HEK293 (cell line): Measurements from ENCODE around the gene DERL2.
"Not testable (repeated sequence)": the region's sequence is repeated elsewhere in the genome, so short reads cannot be mapped to it uniquely, and the experiment has no call there.

ENCODE experiments used
- CTCF ChIA-PET: fragments of 350-600 bp; formaldehyde crosslinking; extraction: SDS; loops from one replicate; lab custom pipeline; 2021; ENCODE audit warnings: antibody characterized with exemption; lab: Yijun Ruan, JAX
- POLR2A ChIA-PET: fragments of 300-600 bp; formaldehyde crosslinking; extraction: SDS; loops from one replicate; lab custom pipeline; 2020; ENCODE audit warnings: antibody characterized with exemption, inconsistent platforms; lab: Yijun Ruan, JAX
- H3K27ac ChIP-seq: fragments of 200-500 bp; sonication (Bioruptor generic); 2 replicates; pipeline ENCODE4 v1.5.1; 2014; ENCODE audit warnings: low read depth, low read length, control low read depth, inconsistent platforms; ENCODE audit errors: extremely low read depth
- H3K36me3 ChIP-seq, 2 experiments: fragments of 200-500 bp in 1 of 2; sonication (Bioruptor generic) in 1 of 2; 1 replicate in 1 of 2; 2 replicates in 1 of 2; pipeline ENCODE4 v1.5.1; 2014 to 2017; ENCODE audit warnings: inconsistent platforms in 2 of 2, low read length in 2 of 2; ENCODE audit not compliant: control insufficient read depth in 2 of 2, insufficient read depth in 1 of 2
- H3K4me1 ChIP-seq: fragments of 200-500 bp; sonication (Bioruptor generic); 2 replicates; pipeline ENCODE4 v1.5.1; 2014; ENCODE audit warnings: mild to moderate bottlenecking, low read length, inconsistent platforms; ENCODE audit not compliant: control insufficient read depth, insufficient read depth
- H3K4me3 ChIP-seq: 2 replicates; pipeline ENCODE4 v1.5.1; 2011; ENCODE audit warnings: low read depth, mild to moderate bottlenecking, control low read depth, low read length, moderate library complexity
- H3K9me3 ChIP-seq: fragments of 200-500 bp; sonication (Bioruptor generic); 2 replicates; pipeline ENCODE4 v1.5.1; 2014; ENCODE audit warnings: low read depth, low read length, inconsistent platforms; ENCODE audit not compliant: control insufficient read depth, insufficient read depth
- CTCF ChIP-seq: fragments of 450-650 bp; formaldehyde crosslinking; IDR thresholded peaks from 2 replicates; pipeline ENCODE4 v1.5.1; 2016; ENCODE audit warnings: missing biosample characterization, missing genetic modification characterization
- FEZF1 ChIP-seq: fragments of 450-650 bp; formaldehyde crosslinking; IDR thresholded peaks from 2 replicates; pipeline ENCODE4 v1.5.1; 2016; ENCODE audit warnings: missing biosample characterization, missing genetic modification characterization
- MYNN ChIP-seq: fragments of 450-650 bp; formaldehyde crosslinking; IDR thresholded peaks from 2 replicates; pipeline ENCODE4 v1.5.1; 2016; ENCODE audit warnings: missing biosample characterization, missing genetic modification characterization, borderline replicate concordance
- REPIN1 ChIP-seq: fragments of 450-650 bp; formaldehyde crosslinking; IDR thresholded peaks from 2 replicates; pipeline ENCODE4 v1.5.1; 2017; ENCODE audit warnings: missing biosample characterization, missing genetic modification characterization, low read depth
- SETDB1 ChIP-seq: IDR thresholded peaks from one replicate; pipeline ENCODE4 v1.6.1; 2017; ENCODE audit warnings: mild to moderate bottlenecking, low read length, moderate library complexity, mixed read lengths; ENCODE audit not compliant: insufficient read length
- TRIM28 ChIP-seq: IDR thresholded peaks from 2 replicates; pipeline ENCODE4 v1.6.1; 2011; ENCODE audit warnings: low read length, control low read depth, borderline replicate concordance
- WT1 ChIP-seq: fragments of 450-650 bp; formaldehyde crosslinking; IDR thresholded peaks from 2 replicates; pipeline ENCODE4 v1.5.1; 2016; ENCODE audit warnings: missing biosample characterization, missing genetic modification characterization
- YY1 ChIP-seq: fragments of 450-650 bp; formaldehyde crosslinking; IDR thresholded peaks from 2 replicates; pipeline ENCODE4 v1.5.1; 2018; ENCODE audit warnings: missing biosample characterization, missing genetic modification characterization
- YY2 ChIP-seq: fragments of 450-650 bp; formaldehyde crosslinking; IDR thresholded peaks from 2 replicates; pipeline ENCODE4 v1.5.1; 2016; ENCODE audit warnings: missing biosample characterization, missing genetic modification characterization
- ZBTB11 ChIP-seq: fragments of 450-650 bp; formaldehyde crosslinking; conservative IDR thresholded peaks from 2 replicates; pipeline ENCODE4 v1.5.1; 2016; ENCODE audit warnings: low read depth, missing biosample characterization, missing genetic modification characterization
- ZBTB48 ChIP-seq: fragments of 450-650 bp; formaldehyde crosslinking; IDR thresholded peaks from 2 replicates; pipeline ENCODE4 v1.5.1; 2016; ENCODE audit warnings: missing biosample characterization, missing genetic modification characterization
- ZFHX2 ChIP-seq: fragments of 450-650 bp; formaldehyde crosslinking; conservative IDR thresholded peaks from 2 replicates; pipeline ENCODE4 v1.5.1; 2016; ENCODE audit warnings: missing biosample characterization, missing genetic modification characterization
- ZFP37 ChIP-seq: fragments of 450-650 bp; formaldehyde crosslinking; IDR thresholded peaks from 2 replicates; pipeline ENCODE4 v1.5.1; 2016; ENCODE audit warnings: missing biosample characterization, missing genetic modification characterization
- ZNF114 ChIP-seq: fragments of 450-650 bp; formaldehyde crosslinking; IDR thresholded peaks from 2 replicates; pipeline ENCODE4 v1.5.0; 2017; ENCODE audit warnings: missing biosample characterization, missing genetic modification characterization
- ZNF18 ChIP-seq: fragments of 450-650 bp; formaldehyde crosslinking; IDR thresholded peaks from 2 replicates; pipeline ENCODE4 v1.5.1; 2016; ENCODE audit warnings: missing biosample characterization, missing genetic modification characterization
- ZNF184 ChIP-seq: fragments of 450-650 bp; IDR thresholded peaks from 2 replicates; pipeline ENCODE4 v1.5.1; 2018; ENCODE audit warnings: missing biosample characterization, mild to moderate bottlenecking, missing genetic modification characterization
- ZNF266 ChIP-seq: fragments of 450-650 bp; formaldehyde crosslinking; IDR thresholded peaks from 2 replicates; pipeline ENCODE4 v1.5.1; 2016; ENCODE audit warnings: missing biosample characterization, missing genetic modification characterization, low read depth
- ZNF561 ChIP-seq: fragments of 450-650 bp; IDR thresholded peaks from 2 replicates; pipeline ENCODE4 v1.5.1; 2018; ENCODE audit warnings: missing biosample characterization, missing genetic modification characterization, borderline replicate concordance
- ZNF580 ChIP-seq: fragments of 450-650 bp; formaldehyde crosslinking; IDR thresholded peaks from 2 replicates; pipeline ENCODE4 v1.5.1; 2016; ENCODE audit warnings: missing biosample characterization, missing genetic modification characterization
- ZSCAN18 ChIP-seq: fragments of 450-650 bp; formaldehyde crosslinking; IDR thresholded peaks from 2 replicates; pipeline ENCODE4 v1.5.1; 2016; ENCODE audit warnings: missing biosample characterization, missing genetic modification characterization

DERL2 gene

GRCh38 chr17:5431949-5432556 lies 53.9 kb downstream of the DERL2 start:
- TF ChIP-seq ZNF580 (no peak), ZNF266 (tag by site-specific recombination) (no peak), ZNF184 (tag by site-specific recombination) (no peak), ZFP37 (tag by site-specific recombination) (no peak), YY2 (tag by site-specific recombination) (no peak), ZNF561 (tag by site-specific recombination) (no peak), ZBTB48 (tag by site-specific recombination) (no peak), YY1 (tag by site-specific recombination) (no peak), FEZF1 (tag by site-specific recombination) (no peak), SETDB1 (no peak), TRIM28 (no peak), WT1 (no peak), ZBTB11 (tag by site-specific recombination) (no peak), MYNN (tag by site-specific recombination) (no peak), ZNF114 (tag by site-specific recombination) (no peak), ZSCAN18 (tag by site-specific recombination) (no peak), ZFHX2 (no peak), REPIN1 (tag by site-specific recombination) (no peak)
- TF ChIP-seq, all 188 proteins: peak for 0
- CTCF ChIA-PET = interaction anchor here (0.7 to 1.3 kb wide), 4 partner anchors 9 to 99 kb away, joined by 3 to 4 read pairs (median 3); no protein-coding TSS in a partner anchor
- Histone ChIP-seq H3K36me3 (peaks cover 80 to 98% of the 10 kb centered on the region in 2 experiments), H3K9me3 (no peaks in the 10 kb centered on the region), H3K27ac (peak overlapping the region; percentile 44; the same call in 1 of the 2 replicates), H3K4me3 (no peak overlapping the region), H3K4me1 (no peaks in the 10 kb centered on the region)
- POLR2A ChIA-PET = interaction anchor here (0.6 to 7.4 kb wide), 2 partner anchors 9 to 14 kb away, joined by 6 to 43 read pairs; partner anchors contain the start of genes NUP88 and RPAIN

- H3K4me3 ChIP-seq, H3K9me3 ChIP-seq, H3K4me1 ChIP-seq: not testable (repeated sequence)
- ChIA-PET CTCF (interaction anchor here (2.3 kb wide), 1 partner anchor 10 kb away, joined by 7 read pairs; no protein-coding TSS in a partner anchor), POLR2A (interaction anchor here (0.9 to 7.4 kb wide), 5 partner anchors 8 to 55 kb away, joined by 3 to 43 read pairs (median 3); partner anchors contain the start of genes C1QBP, DERL2, MIS12 and NUP88)
- TF ChIP-seq CTCF (tag by site-specific recombination) (peak; percentile 12; the same call in 1 of the 2 replicates), ZNF18 (tag by site-specific recombination) (0 out of 2 replicates have a peak, but pooled peaks have one; percentile 46)
- 0 out of 2 replicates have a peak overlapping the region, but pooled peaks have one; percentile 44 for H3K27ac ChIP-seq
- H3K36me3 ChIP-seq = peaks cover 82 to 98% of the 10 kb centered on the region in 2 experiments
These were observed 54.7 kb downstream of the DERL2 start for GRCh38 chr17:5431234-5431633.
